Right lobe of liver (tissue), 4 donors: ENCODE results near the gene PRMT2.
"Not testable (repeated sequence)": the region's sequence is repeated elsewhere in the genome, so short reads cannot be mapped to it uniquely, and the experiment has no call there.

ENCODE experiments used
- CTCF ChIP-seq, 4 donors: fragments of 200-600 bp in 3 of 4; fragments of 450-650 bp in 1 of 4; IDR thresholded peaks; one replicate each; pipeline versions ENCODE4 v1.5.1 to v1.8.0; 2016 to 2022; ENCODE audit warnings: antibody characterized with exemption in 4 of 4, mild to moderate bottlenecking in 2 of 4
- POLR2A ChIP-seq: fragments of 450-650 bp; IDR thresholded peaks from one replicate; pipeline ENCODE4 v1.6.1; 2017; ENCODE audit warnings: antibody characterized with exemption, mild to moderate bottlenecking
- donor health status: DM: no; HTN: no; CAD: no.
- donor health status: DM: no; HTN: no; CAD: no.
- donor health status: DM: no; HTN: yes; CAD: no.

- not testable (repeated sequence) for TF ChIP-seq CTCF (IDR thresholded peaks at IDR 0.05); POLR2A
Measured at GRCh38 chr21:46681593-46681992, 46.1 kb downstream of the PRMT2 start.
